Type B pancreatic cell (in vitro differentiated cells): Measurements from ENCODE around the gene BARHL2. TPM values are rescaled to one million over a fixed set of nuclear protein-coding genes. Genes with fewer than 3 reads are reported as not detected.
A peak's percentile ranks its signal among the peaks of the same experiment; 100 is the strongest.

Source experiments
- DNase-seq: peaks from one replicate; pipeline ENCODE4 v3.0.0; 2021; ENCODE audit warnings: mixed read lengths; ENCODE audit not compliant: unreplicated experiment; ENCODE audit errors: extremely low spot score
- H3K27ac Mint-ChIP-seq: 2 replicates; pipeline ENCODE4 v1.8.0; 2021; ENCODE audit warnings: mild to moderate bottlenecking, mixed read lengths
- H3K27me3 Mint-ChIP-seq: 2 replicates; pipeline ENCODE4 v1.8.0; 2021; ENCODE audit warnings: mixed read lengths
- H3K36me3 Mint-ChIP-seq: 2 replicates; pipeline ENCODE4 v1.8.0; 2021; ENCODE audit warnings: mixed read lengths
- H3K4me1 Mint-ChIP-seq: one replicate; pipeline ENCODE4 v1.8.0; 2021; ENCODE audit warnings: mixed read lengths; ENCODE audit not compliant: unreplicated experiment
- H3K4me3 Mint-ChIP-seq: 2 replicates; pipeline ENCODE4 v1.8.0; 2021; ENCODE audit warnings: mild to moderate bottlenecking, mixed read lengths
- H3K9me3 Mint-ChIP-seq: 2 replicates; pipeline ENCODE4 v1.8.0; 2021; ENCODE audit warnings: mixed read lengths
- CTCF ChIP-seq: fragments of 200-600 bp; sonication (generic); conservative IDR thresholded peaks from 2 replicates; pipeline ENCODE4 v1.5.0; 2021; ENCODE audit warnings: antibody characterized with exemption, mild to moderate bottlenecking
- total RNA-seq: library from RNA; stranded (reverse); gene quantifications from 2 replicates; pipeline ENCODE4 v1.2.1, GENCODE V29; 2021; ENCODE audit warnings: low replicate concordance

BARHL2 gene
- total RNA-seq, 1 donor from 2014 or later: 14.8 TPM

DNA sequence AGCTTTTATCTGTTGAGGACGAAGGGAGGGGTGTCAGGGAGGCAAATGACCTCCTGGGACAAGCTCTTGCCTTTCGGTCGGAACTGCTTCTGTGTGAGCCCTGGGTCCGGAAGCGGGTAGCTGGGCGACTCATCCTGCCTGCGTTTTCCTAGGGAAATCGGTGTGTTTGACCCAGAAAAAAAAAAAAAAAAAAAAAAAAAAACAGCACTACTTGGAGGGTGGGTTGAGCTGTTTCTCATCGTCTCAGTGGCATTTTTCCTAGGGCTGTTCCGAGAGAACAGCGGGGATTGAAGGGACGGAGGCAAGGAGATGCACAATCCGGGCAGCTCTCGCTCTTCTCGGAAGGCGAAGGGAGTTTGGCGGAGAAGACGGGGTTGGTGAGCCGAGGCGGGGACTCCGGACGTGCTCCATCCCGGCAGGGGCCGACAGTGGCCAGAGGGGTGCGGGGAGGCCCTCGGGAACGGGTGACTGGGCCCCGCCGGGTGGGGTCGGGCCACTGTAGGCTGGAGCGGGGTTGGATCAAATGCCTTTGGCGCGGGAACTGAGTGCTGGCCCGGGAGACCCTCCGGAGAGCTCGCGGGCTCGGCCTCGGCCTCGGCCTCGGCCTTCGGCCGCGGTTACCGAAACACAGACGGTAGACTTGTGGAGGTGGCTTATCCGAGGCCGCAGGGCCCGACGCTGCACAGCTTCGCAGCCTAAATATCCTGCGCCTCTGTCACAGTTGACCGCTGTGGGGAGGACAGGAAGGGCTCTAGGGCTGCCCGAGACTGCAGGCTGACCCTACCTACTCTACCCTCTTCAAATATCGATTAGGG lies 2.4 kb upstream of the BARHL2 start:
- no peak for DNase-seq
- peaks cover 4% of the 10 kb centered on the region for H3K9me3 Mint-ChIP-seq
- peaks cover 15% of the 10 kb centered on the region for H3K4me1 Mint-ChIP-seq

DNA sequence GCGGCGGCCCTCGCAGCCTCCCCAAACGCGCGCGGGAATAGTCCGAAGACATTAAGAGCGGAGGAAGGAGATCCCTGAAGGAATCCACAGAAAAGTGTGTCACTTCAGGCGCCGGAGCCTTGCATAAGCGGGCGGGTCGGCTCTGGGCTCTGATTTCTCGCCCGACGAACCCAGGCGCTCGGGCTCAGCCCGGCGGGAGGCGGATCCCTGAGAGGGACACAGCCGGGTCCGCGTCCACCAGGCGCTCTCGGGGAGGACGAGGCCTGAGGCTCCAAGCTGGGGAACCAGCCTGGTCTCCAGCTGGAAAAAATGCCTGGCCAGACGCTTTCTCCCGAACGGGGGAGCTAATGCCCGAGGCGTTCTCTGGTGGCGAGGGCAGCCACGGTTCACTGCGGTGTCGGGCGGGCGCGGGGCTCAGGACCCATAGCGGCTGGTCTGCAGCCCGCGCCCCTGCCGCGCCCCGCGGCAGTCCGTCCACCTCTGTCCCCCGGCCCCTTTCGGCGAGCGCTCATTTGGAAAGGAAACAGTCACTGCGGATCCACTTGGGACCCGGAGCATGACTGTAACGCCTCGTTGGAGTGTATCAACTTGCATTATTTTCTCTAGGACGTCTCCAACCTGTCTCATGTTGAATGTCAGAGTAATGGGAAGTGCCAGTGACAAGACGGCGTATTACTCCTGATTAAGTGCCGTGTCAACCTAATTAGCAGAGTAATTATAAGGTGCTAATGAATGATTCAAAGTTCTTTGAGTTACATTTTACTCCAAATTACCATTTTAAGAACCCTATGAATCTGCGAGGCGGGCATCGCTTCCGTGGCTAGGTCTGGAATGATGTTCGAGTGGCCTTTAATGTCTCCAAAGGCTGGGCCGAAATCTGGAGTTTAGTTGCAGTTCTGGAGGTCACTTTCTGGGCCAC lies 1.6 kb upstream of the BARHL2 start:
- peak overlapping the region; percentile 88 for H3K4me3 Mint-ChIP-seq
- DNase-seq: no peak
- H3K27ac Mint-ChIP-seq: peak overlapping the region; percentile 81
- H3K36me3 Mint-ChIP-seq: peaks cover 7% of the 10 kb centered on the region
- no peak for TF ChIP-seq CTCF
- peaks cover 93% of the 10 kb centered on the region for H3K27me3 Mint-ChIP-seq
- H3K4me1 Mint-ChIP-seq: peaks cover 15% of the 10 kb centered on the region
- H3K9me3 Mint-ChIP-seq: peaks cover 4% of the 10 kb centered on the region

More for the DNA sequence above, 2.4 kb upstream of the BARHL2 start:
- Mint-ChIP-seq H3K4me3 (peak overlapping the region; percentile 85), H3K27me3 (peaks cover 93% of the 10 kb centered on the region), H3K27ac (no peak overlapping the region), H3K36me3 (peaks cover 6% of the 10 kb centered on the region)
- TF ChIP-seq CTCF: no peak

DNA sequence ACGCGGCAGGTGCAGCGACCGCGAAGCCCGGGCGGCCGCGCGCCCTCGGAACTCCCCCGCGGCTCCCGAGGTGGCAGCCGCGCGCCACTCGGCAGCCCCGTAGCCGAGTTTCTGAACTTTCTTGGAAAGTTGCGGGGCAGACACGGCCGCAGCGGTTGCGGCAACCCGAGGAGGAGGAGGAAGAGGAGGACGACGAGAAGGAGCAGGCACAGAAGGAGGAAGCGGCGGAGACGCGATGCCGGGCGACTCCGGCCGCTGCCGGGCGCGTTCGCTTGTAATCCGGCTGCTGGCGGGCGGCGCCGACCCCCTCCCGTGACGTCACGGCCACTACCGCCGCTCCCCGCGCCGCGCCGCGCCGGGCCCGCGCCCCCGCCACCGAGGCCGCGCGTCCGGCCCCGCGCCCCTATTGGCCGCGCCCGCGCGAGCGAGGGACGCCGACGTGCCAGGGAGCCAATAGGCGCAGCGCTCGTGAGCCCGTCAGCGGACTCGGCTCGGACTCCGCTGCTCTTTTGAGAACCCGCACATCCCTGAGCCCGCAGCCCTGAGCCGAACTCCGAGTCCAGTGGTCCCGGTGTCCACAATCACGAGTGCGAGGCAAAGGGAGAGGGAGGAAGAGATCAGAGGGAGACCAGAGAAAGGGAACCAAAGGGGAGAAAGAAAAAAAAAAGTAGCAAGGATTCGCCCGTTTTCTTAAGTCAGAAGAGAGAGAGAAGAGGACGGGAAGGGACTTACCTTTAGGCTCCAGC lies 736 bp upstream of the BARHL2 start:
- DNase-seq: no peak
- Mint-ChIP-seq H3K4me1 (peaks cover 15% of the 10 kb centered on the region), H3K27ac (peak overlapping the region; percentile 81)

GRCh38 chr1:90717356-90717664 lies 208 bp upstream of the BARHL2 start:
- Mint-ChIP-seq H3K36me3 (peaks cover 7% of the 10 kb centered on the region), H3K4me1 (peaks cover 15% of the 10 kb centered on the region), H3K9me3 (peaks cover 4% of the 10 kb centered on the region), H3K27ac (no peak overlapping the region), H3K27me3 (peaks cover 93% of the 10 kb centered on the region), H3K4me3 (peak overlapping the region; percentile 80)
- no peak for DNase-seq
- no peak for TF ChIP-seq CTCF

More for the DNA sequence above, 736 bp upstream of the BARHL2 start:
- Mint-ChIP-seq H3K4me3 (peak overlapping the region; percentile 88), H3K9me3 (peaks cover 4% of the 10 kb centered on the region), H3K36me3 (peaks cover 7% of the 10 kb centered on the region), H3K27me3 (peaks cover 93% of the 10 kb centered on the region)
- no peak for TF ChIP-seq CTCF

DNA sequence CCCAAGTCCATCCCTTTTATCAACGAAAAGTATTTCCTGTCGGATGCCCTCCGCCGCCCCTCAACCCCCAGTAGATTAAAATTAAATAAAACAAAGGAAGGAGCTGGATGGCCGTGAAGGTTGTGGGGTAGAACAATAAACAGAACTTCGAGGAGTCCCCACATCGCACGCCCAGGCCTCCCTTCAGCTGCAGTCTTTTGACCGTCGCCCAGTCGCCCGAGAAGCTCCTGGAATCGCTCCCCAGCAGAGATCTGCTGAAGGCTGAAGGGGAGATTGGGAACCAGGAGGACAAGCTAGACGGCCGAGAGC lies 905 bp downstream of the BARHL2 start:
- DNase-seq: no peak
- H3K9me3 Mint-ChIP-seq: peaks cover under 1% of the 10 kb centered on the region
- TF ChIP-seq CTCF: no peak
- peak overlapping the region; percentile 83 for H3K4me3 Mint-ChIP-seq
- peaks cover 93% of the 10 kb centered on the region for H3K27me3 Mint-ChIP-seq
- H3K4me1 Mint-ChIP-seq: peaks cover 11% of the 10 kb centered on the region
- H3K36me3 Mint-ChIP-seq: peaks cover 5% of the 10 kb centered on the region
- no peak overlapping the region for H3K27ac Mint-ChIP-seq
